K562 treated with DMSO at 1 percent for 24 hours (cell line): ENCODE measurements around the gene ASIC2. TPM values are rescaled to one million over a fixed set of nuclear protein-coding genes. Genes with fewer than 3 reads are reported as not detected.

Experiments
- total RNA-seq: library from RNA; unstranded; fragments of 300-600 nt; gene quantifications from 2 replicates; pipeline ENCODE4 v1.2.3, GENCODE V29; 2022; ENCODE audit warnings: low read depth; ENCODE audit not compliant: insufficient read depth

Gene ASIC2
- not detected in 2 replicates for total RNA-seq

GRCh38 chr17:33292981-33293867 lies at the start of gene ASIC2:
ASIC2 (minus strand) TSS chr17:33293295.

